ENCODE results near the gene FNDC8. TPM values are rescaled to one million over a fixed set of nuclear protein-coding genes. Genes with fewer than 3 reads are reported as not detected.

The FNDC8 gene
- polyA plus RNA-seq, 2 of the 4 experiments (the other 2 are of a cell fraction), result not detected

DNA sequence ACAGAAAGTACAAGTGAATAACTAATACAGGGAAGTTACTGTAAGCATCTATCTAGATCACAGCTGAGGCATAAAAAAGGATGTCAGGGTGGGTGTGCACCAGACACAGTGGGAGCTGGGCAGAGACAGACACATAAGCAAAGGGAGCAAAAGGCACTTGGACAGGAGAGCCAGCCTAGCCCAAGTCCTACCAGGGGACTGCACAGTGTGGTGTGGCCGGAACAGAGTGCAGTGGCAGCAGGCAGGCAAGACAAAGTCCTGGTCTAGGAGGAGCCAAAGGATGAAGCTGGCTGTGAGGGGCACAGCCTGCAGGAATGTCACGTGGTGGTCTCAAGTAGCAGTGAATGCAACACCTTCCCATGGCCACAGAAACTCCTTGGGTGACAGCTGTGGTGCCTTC lies 23.6 kb upstream of the FNDC8 start:
- ChIA-PET CTCF (interaction anchor here (0.6 to 6.1 kb wide), 9 partner anchors 8 to 892 kb away, joined by 3 to 49 read pairs (median 4); partner anchors contain the start of gene RAD51D), POLR2A (interaction anchor here (1.3 kb wide), 1 partner anchor 9 kb away, joined by 4 read pairs; no protein-coding TSS in a partner anchor)
- Histone ChIP-seq H3K4me2 (no peak overlapping the region), H3K27ac (no peak overlapping the region), H3K4me1 (peaks cover 12% of the 10 kb centered on the region), H3K9me3 (no peaks in the 10 kb centered on the region), H3K4me3 (no peak overlapping the region)
- DNase-seq (ENCODE audit: low read depth in 1 of 2, low spot score in 1 of 2) (no peak), ATAC-seq (no peak), FAIRE-seq (no peak)
- TF ChIP-seq TFCP2L1 (CRISPR knock-in tag; IDR thresholded peaks at IDR 0.05), result no peak
- TF ChIP-seq GATA3 (IDR thresholded peaks at IDR 0.05; ENCODE audit: borderline replicate concordance), result no peak
- no peak for TF ChIP-seq EHF (CRISPR knock-in tag; IDR thresholded peaks at IDR 0.05)
- no peak for TF ChIP-seq HOXB13 (CRISPR knock-in tag; IDR thresholded peaks at IDR 0.05; ENCODE audit: low read depth)
- TF ChIP-seq KDM5A (IDR thresholded peaks at IDR 0.05), result no peak
- TF ChIP-seq ATOH8 (CRISPR knock-in tag; IDR thresholded peaks at IDR 0.05; ENCODE audit: low read depth), result no peak
- no peak for TF ChIP-seq MYC (IDR thresholded peaks at IDR 0.05; ENCODE audit: borderline replicate concordance, low read length)
- TF ChIP-seq FOSB (CRISPR knock-in tag; IDR thresholded peaks at IDR 0.05), result no peak
- WGBS (ENCODE audit: missing lambda C conversion rate), result 88% methylated on average over 2 of the region's 2 CpGs

DNA sequence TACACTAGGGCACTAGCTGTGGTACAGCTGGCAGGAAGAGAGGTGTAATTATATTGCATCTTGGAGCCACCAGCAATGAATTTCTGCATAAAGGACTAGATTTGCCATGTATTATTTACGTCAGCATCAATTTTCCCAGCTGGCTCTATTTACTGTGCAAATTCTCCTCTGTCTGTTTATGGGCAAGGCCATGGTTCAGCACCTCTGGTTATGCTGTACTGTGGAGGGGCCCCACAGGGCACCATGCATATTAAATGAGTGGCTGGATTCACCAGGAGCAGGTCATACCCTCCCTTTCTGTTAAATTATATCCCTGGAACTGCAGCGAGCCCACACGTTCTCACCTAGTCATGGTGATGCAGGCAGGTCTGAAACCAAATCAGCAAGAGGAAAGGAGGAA lies 21.5 kb upstream of the FNDC8 start:
- no peak overlapping the region for H3K4me3 ChIP-seq
- ATAC-seq (no peak), DNase-seq (ENCODE audit: low read depth in 1 of 2, low spot score in 1 of 2) (no peak), FAIRE-seq (no peak)
- no peak overlapping the region for H3K4me2 ChIP-seq
- H3K9me3 ChIP-seq, result no peaks in the 10 kb centered on the region
- ChIA-PET POLR2A (no interaction called here), CTCF (interaction anchor here (1.2 to 6.7 kb wide), 4 partner anchors 10 to 101 kb away, joined by 3 to 49 read pairs (median 38); partner anchors contain the start of gene RAD51D)
- no peak overlapping the region for H3K27ac ChIP-seq
- peaks cover 8% of the 10 kb centered on the region; the same call in 2 of the 3 replicates for H3K4me1 ChIP-seq
- WGBS (ENCODE audit: missing lambda C conversion rate), result 93% methylated on average over 3 of the region's 3 CpGs
- TF ChIP-seq TFCP2L1 (CRISPR knock-in tag; IDR thresholded peaks at IDR 0.05) (no peak), ESRRA (IDR thresholded peaks at IDR 0.05; ENCODE audit: borderline replicate concordance, low read length) (no peak), HES2 (IDR thresholded peaks at IDR 0.05) (no peak), SREBF2 (IDR thresholded peaks at IDR 0.05) (no peak), CTCF (IDR thresholded peaks at IDR 0.05) (no peak)

- H3K4me2 ChIP-seq, result no peak overlapping the region
- ATAC-seq, result no peak
- H3K4me1 ChIP-seq, result no peaks in the 10 kb centered on the region
- POLR2A ChIA-PET, result no interaction called here
- DNase-seq (ENCODE audit: low read depth in 1 of 2, low spot score in 1 of 2), result no peak
- no peak overlapping the region for H3K4me3 ChIP-seq
- CTCF ChIA-PET, result interaction anchor here (1.2 to 6.7 kb wide), 3 partner anchors 11 to 102 kb away, joined by 3 to 43 read pairs (median 32); partner anchors contain the start of gene RAD51D
- 91% methylated on average over 10 of the region's 14 CpGs for WGBS (ENCODE audit: missing lambda C conversion rate)
- H3K27ac ChIP-seq, result no peak overlapping the region
- no peak for FAIRE-seq
- TF ChIP-seq KDM1A (IDR thresholded peaks at IDR 0.05; ENCODE audit: low read depth) (no peak), MAZ (IDR thresholded peaks at IDR 0.05; ENCODE audit: borderline replicate concordance, low read depth, low read length) (no peak), CBX2 (IDR thresholded peaks at IDR 0.05; ENCODE audit: borderline replicate concordance, low read depth) (no peak), BHLHE40 (IDR thresholded peaks at IDR 0.05; ENCODE audit: low read depth, low read length) (no peak), EP300 (IDR thresholded peaks at IDR 0.05) (no peak), USF2 (IDR thresholded peaks at IDR 0.05) (no peak), EHF (CRISPR knock-in tag; IDR thresholded peaks at IDR 0.05) (no peak), SREBF2 (IDR thresholded peaks at IDR 0.05) (no peak), HOXA7 (CRISPR knock-in tag; IDR thresholded peaks at IDR 0.05) (no peak), RARB (CRISPR knock-in tag; IDR thresholded peaks at IDR 0.05) (no peak), MYC (IDR thresholded peaks at IDR 0.05; ENCODE audit: borderline replicate concordance, low read length) (no peak), POLR2A (IDR thresholded peaks at IDR 0.05; ENCODE audit: low read length) (no peak), HEYL (CRISPR knock-in tag; IDR thresholded peaks at IDR 0.05) (no peak)
- TF ChIP-seq, protein P1, sequence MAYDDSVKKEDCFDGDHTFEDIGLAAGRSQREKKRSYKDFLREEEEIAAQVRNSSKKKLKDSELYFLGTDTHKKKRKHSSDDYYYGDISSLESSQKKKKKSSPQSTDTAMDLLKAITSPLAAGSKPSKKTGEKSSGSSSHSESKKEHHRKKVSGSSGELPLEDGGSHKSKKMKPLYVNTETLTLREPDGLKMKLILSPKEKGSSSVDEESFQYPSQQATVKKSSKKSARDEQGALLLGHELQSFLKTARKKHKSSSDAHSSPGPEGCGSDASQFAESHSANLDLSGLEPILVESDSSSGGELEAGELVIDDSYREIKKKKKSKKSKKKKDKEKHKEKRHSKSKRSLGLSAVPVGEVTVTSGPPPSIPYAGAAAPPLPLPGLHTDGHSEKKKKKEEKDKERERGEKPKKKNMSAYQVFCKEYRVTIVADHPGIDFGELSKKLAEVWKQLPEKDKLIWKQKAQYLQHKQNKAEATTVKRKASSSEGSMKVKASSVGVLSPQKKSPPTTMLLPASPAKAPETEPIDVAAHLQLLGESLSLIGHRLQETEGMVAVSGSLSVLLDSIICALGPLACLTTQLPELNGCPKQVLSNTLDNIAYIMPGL (CRISPR knock-in tag; IDR thresholded peaks at IDR 0.05; ENCODE audit: borderline replicate concordance), result no peak
- H3K9me3 ChIP-seq, result no peaks in the 10 kb centered on the region
Observed at GRCh38 chr17:35101036-35101435, 20.4 kb upstream of the FNDC8 start.

Data from A549 (cell line).